ENCODE data around the gene PROK2.

- no peak for TF ChIP-seq CTCF (conservative IDR thresholded peaks at IDR 0.05; ENCODE audit: low read depth, low read length)
- no peak for TF ChIP-seq EZH2 (IDR thresholded peaks at IDR 0.05; ENCODE audit: low read length, unreplicated experiment)
- no peak for TF ChIP-seq EZH2phosphoT487 (IDR thresholded peaks at IDR 0.05; ENCODE audit: borderline replicate concordance, low read length)
Observed at GRCh38 chr3:71806736-71807135, 21.8 kb upstream of the PROK2 start.

Measured in PC-3 (cell line).